Type B pancreatic cell (in vitro differentiated cells): ENCODE data around the gene PARS2. TPM values are rescaled to one million over a fixed set of nuclear protein-coding genes. Genes with fewer than 3 reads are reported as not detected.

Experiments
- DNase-seq: peaks from one replicate; pipeline ENCODE4 v3.0.0; 2021; ENCODE audit warnings: mixed read lengths; ENCODE audit not compliant: unreplicated experiment; ENCODE audit errors: extremely low spot score
- H3K27ac Mint-ChIP-seq: 2 replicates; pipeline ENCODE4 v1.8.0; 2021; ENCODE audit warnings: mild to moderate bottlenecking, mixed read lengths
- H3K27me3 Mint-ChIP-seq: 2 replicates; pipeline ENCODE4 v1.8.0; 2021; ENCODE audit warnings: mixed read lengths
- H3K36me3 Mint-ChIP-seq: 2 replicates; pipeline ENCODE4 v1.8.0; 2021; ENCODE audit warnings: mixed read lengths
- H3K4me1 Mint-ChIP-seq: one replicate; pipeline ENCODE4 v1.8.0; 2021; ENCODE audit warnings: mixed read lengths; ENCODE audit not compliant: unreplicated experiment
- H3K4me3 Mint-ChIP-seq: 2 replicates; pipeline ENCODE4 v1.8.0; 2021; ENCODE audit warnings: mild to moderate bottlenecking, mixed read lengths
- H3K9me3 Mint-ChIP-seq: 2 replicates; pipeline ENCODE4 v1.8.0; 2021; ENCODE audit warnings: mixed read lengths
- CTCF ChIP-seq: fragments of 200-600 bp; sonication (generic); conservative IDR thresholded peaks from 2 replicates; pipeline ENCODE4 v1.5.0; 2021; ENCODE audit warnings: antibody characterized with exemption, mild to moderate bottlenecking
- long read RNA-seq: library from polyadenylated mRNA; unstranded; transcript quantifications from one replicate; pipeline ENCODE4 v2.0.0, GENCODE V29; 2020
- total RNA-seq: library from RNA; stranded (reverse); gene quantifications from 2 replicates; pipeline ENCODE4 v1.2.1, GENCODE V29; 2021; ENCODE audit warnings: low replicate concordance

Gene PARS2
- 9.5 and 10.2 TPM in 2 replicates for total RNA-seq
- long read RNA-seq, transcript PARS2-201 (2 exons, 2,347 nt) = major isoform, 21 of 25 reads
- long read RNA-seq, partial matches to known transcripts = 0 of 25 reads
- long read RNA-seq, other reads (novel, unspliced or antisense) = 4 of 25 reads

- Mint-ChIP-seq H3K9me3 (no peaks in the 10 kb centered on the region), H3K27ac (peak within 1 kb of the TSS; percentile 89), H3K36me3 (no peaks in the 10 kb centered on the region), H3K4me3 (peak within 1 kb of the TSS; percentile 96), H3K4me1 (peaks cover 21% of the 10 kb centered on the region), H3K27me3 (peaks cover 9% of the 10 kb centered on the region)
- DNase-seq = peak; percentile 97
- no peak for TF ChIP-seq CTCF
Observed at GRCh38 chr1:54764133-54764921, at the start of gene PARS2. Gene PARS2 (minus strand): TSS chr1:54764523. CDS start chr1:54759161, 5,362 bp downstream.

GRCh38 chr1:54814126-54814498 lies 49.8 kb upstream of the PARS2 start:
- Mint-ChIP-seq H3K36me3 (no peaks in the 10 kb centered on the region), H3K27me3 (peaks cover 15% of the 10 kb centered on the region), H3K9me3 (no peaks in the 10 kb centered on the region), H3K4me1 (peaks cover 23% of the 10 kb centered on the region), H3K27ac (no peak overlapping the region), H3K4me3 (no peak overlapping the region)
- TF ChIP-seq CTCF = no peak
- DNase-seq = peak; percentile 57

GRCh38 chr1:54813485-54814125 lies 49.3 kb upstream of the PARS2 start:
- Mint-ChIP-seq H3K4me1 (peaks cover 20% of the 10 kb centered on the region), H3K4me3 (no peak overlapping the region), H3K27me3 (peaks cover 12% of the 10 kb centered on the region), H3K36me3 (no peaks in the 10 kb centered on the region), H3K27ac (no peak overlapping the region), H3K9me3 (no peaks in the 10 kb centered on the region)
- DNase-seq = peak; percentile 37
- TF ChIP-seq CTCF = no peak

- Mint-ChIP-seq H3K36me3 (no peaks in the 10 kb centered on the region), H3K27me3 (peaks cover 12% of the 10 kb centered on the region), H3K27ac (no peak overlapping the region), H3K9me3 (no peaks in the 10 kb centered on the region), H3K4me3 (no peak overlapping the region), H3K4me1 (peaks cover 20% of the 10 kb centered on the region)
- TF ChIP-seq CTCF = no peak
- peak; percentile 52 for DNase-seq
Observed at GRCh38 chr1:54812801-54813484, 48.6 kb upstream of the PARS2 start.

GRCh38 chr1:54811739-54812655 lies 47.7 kb upstream of the PARS2 start:
- TF ChIP-seq CTCF = no peak
- no peak overlapping the region for H3K4me3 Mint-ChIP-seq
- H3K9me3 Mint-ChIP-seq = no peaks in the 10 kb centered on the region
- peaks cover 20% of the 10 kb centered on the region for H3K4me1 Mint-ChIP-seq
- H3K36me3 Mint-ChIP-seq = no peaks in the 10 kb centered on the region
- H3K27me3 Mint-ChIP-seq = peaks cover 12% of the 10 kb centered on the region
- DNase-seq = peak; percentile 64
- H3K27ac Mint-ChIP-seq = no peak overlapping the region
